HG03103 (cell line): ENCODE data around the gene ABTB2.

Experiments used
- ATAC-seq: cut with Tn5 transposase; IDR thresholded peaks from one replicate; pipeline ENCODE4 v1.9.1; 2021; ENCODE audit warnings: low read depth; ENCODE audit not compliant: unreplicated experiment

Gene ABTB2

GRCh38 chr11:34157163-34157562 is 200.6 kb downstream of the ABTB2 start:
- no peak for ATAC-seq

GRCh38 chr11:34155757-34156062 is 202.1 kb downstream of the ABTB2 start:
- ATAC-seq, result no peak

- ATAC-seq, result no peak
These were observed 202.6 kb downstream of the ABTB2 start for GRCh38 chr11:34155057-34155756.

- ATAC-seq, result peak; percentile 64
These were observed 203.5 kb downstream of the ABTB2 start for GRCh38 chr11:34154059-34154875.

GRCh38 chr11:34151916-34152845 is 205.6 kb downstream of the ABTB2 start:
- ATAC-seq, result no peak

- no peak for ATAC-seq
These were observed 206.6 kb downstream of the ABTB2 start for GRCh38 chr11:34151166-34151565.

- no peak for ATAC-seq
These were observed 207.2 kb downstream of the ABTB2 start for GRCh38 chr11:34150494-34151151.

- no peak for ATAC-seq
These were observed 208.0 kb downstream of the ABTB2 start for GRCh38 chr11:34149786-34150185.

- ATAC-seq, result no peak
These were observed 208.5 kb downstream of the ABTB2 start for GRCh38 chr11:34149274-34149673.

GRCh38 chr11:34148504-34149165 is 209.2 kb downstream of the ABTB2 start:
- ATAC-seq, result no peak

- no peak for ATAC-seq
These were observed 210.2 kb downstream of the ABTB2 start for GRCh38 chr11:34147581-34147980.

- no peak for ATAC-seq
These were observed 210.9 kb downstream of the ABTB2 start for GRCh38 chr11:34146866-34147265.

- no peak for ATAC-seq
These were observed 211.4 kb downstream of the ABTB2 start for GRCh38 chr11:34146411-34146810.

- peak; percentile 51 for ATAC-seq
These were observed 211.9 kb downstream of the ABTB2 start for GRCh38 chr11:34145847-34146381.

- peak; percentile 52 for ATAC-seq
These were observed 212.7 kb downstream of the ABTB2 start for GRCh38 chr11:34145073-34145472.

GRCh38 chr11:34143048-34143447 is 214.8 kb downstream of the ABTB2 start:
- no peak for ATAC-seq

GRCh38 chr11:34140149-34140548 is 217.7 kb downstream of the ABTB2 start:
- no peak for ATAC-seq

- ATAC-seq, result no peak
These were observed 218.5 kb downstream of the ABTB2 start for GRCh38 chr11:34139346-34139745.

- ATAC-seq, result no peak
These were observed 221.4 kb downstream of the ABTB2 start for GRCh38 chr11:34136420-34136819.

- no peak for ATAC-seq
These were observed 222.4 kb downstream of the ABTB2 start for GRCh38 chr11:34135439-34135838.
